DOHH2 (cell line): ENCODE results near the gene VANGL2.

Experiments used
- H3F3A ChIP-seq: fragments of 200-600 bp; sonication (generic), shearing (Covaris generic); 2 replicates; pipeline ENCODE4 v1.6.0; 2016; ENCODE audit warnings: antibody characterized with exemption, mild to moderate bottlenecking; ENCODE audit not compliant: control insufficient read depth, insufficient read depth
- H3K27ac ChIP-seq: fragments of 200-600 bp; sonication (generic); 2 replicates; pipeline ENCODE4 v1.5.1; 2014; ENCODE audit warnings: low read depth, mild to moderate bottlenecking, low read length, moderate library complexity
- H3K27me3 ChIP-seq: fragments of 200-600 bp; sonication (generic); 2 replicates; pipeline ENCODE4 v1.6.1; 2014; ENCODE audit warnings: mild to moderate bottlenecking, low read length, mixed read lengths; ENCODE audit not compliant: control insufficient read depth
- H3K36me3 ChIP-seq: fragments of 200-600 bp; sonication (generic); 2 replicates; pipeline ENCODE4 v1.6.1; 2014; ENCODE audit warnings: mild to moderate bottlenecking, low read length, moderate library complexity, mixed read lengths; ENCODE audit not compliant: control insufficient read depth
- H3K4me1 ChIP-seq: fragments of 200-600 bp; sonication (generic); 2 replicates; pipeline ENCODE4 v1.6.1; 2014; ENCODE audit warnings: mild to moderate bottlenecking, low read length, mixed read lengths; ENCODE audit not compliant: control insufficient read depth
- H3K4me2 ChIP-seq: fragments of 200-600 bp; sonication (generic); 2 replicates; pipeline ENCODE4 v1.6.0; 2014; ENCODE audit warnings: mild to moderate bottlenecking, low read length, moderate library complexity
- H3K4me3 ChIP-seq: fragments of 200-600 bp; sonication (generic); 2 replicates; pipeline ENCODE4 v1.5.1; 2014; ENCODE audit warnings: mild to moderate bottlenecking, low read length, mixed read lengths
- H3K79me2 ChIP-seq: fragments of 200-600 bp; sonication (generic); 2 replicates; pipeline ENCODE4 v1.6.1; 2014; ENCODE audit warnings: mild to moderate bottlenecking, low read length, mixed read lengths; ENCODE audit not compliant: control insufficient read depth
- H3K9me2 ChIP-seq: fragments of 200-600 bp; sonication (generic); replicated peaks from 2 replicates; pipeline ENCODE4 v1.6.1; 2014; ENCODE audit warnings: mild to moderate bottlenecking, low read length, mixed read lengths; ENCODE audit not compliant: control insufficient read depth
- H3K9me3 ChIP-seq: fragments of 200-600 bp; sonication (generic); 2 replicates; pipeline ENCODE4 v1.6.1; 2014; ENCODE audit warnings: antibody characterized with exemption, low read length, mixed read lengths; ENCODE audit not compliant: control insufficient read depth, insufficient read depth
- H4K20me1 ChIP-seq: fragments of 200-600 bp; sonication (generic); 2 replicates; pipeline ENCODE4 v1.6.0; 2014; ENCODE audit warnings: low read depth, mild to moderate bottlenecking, antibody characterized with exemption, low read length, moderate library complexity; ENCODE audit not compliant: control insufficient read depth, insufficient read depth
- CTCF ChIP-seq: fragments of 200-600 bp; sonication (generic); IDR thresholded peaks from one replicate; pipeline ENCODE4 v1.5.1; 2014; ENCODE audit warnings: antibody characterized with exemption, mild to moderate bottlenecking, low read depth, low read length; ENCODE audit not compliant: poor library complexity, severe bottlenecking
- EZH2phosphoT487 ChIP-seq: fragments of 200-600 bp; sonication (generic); IDR thresholded peaks from 2 replicates; pipeline ENCODE4 v1.6.1; 2017; ENCODE audit warnings: borderline replicate concordance, mild to moderate bottlenecking, antibody characterized with exemption, low read length, moderate library complexity, mixed read lengths

VANGL2 gene

GRCh38 chr1:160394673-160395072, 5.7 kb upstream of the VANGL2 start:
- TF ChIP-seq CTCF (no peak), EZH2phosphoT487 (no peak)
- Histone ChIP-seq H4K20me1 (no peaks in the 10 kb centered on the region), H3F3A (no peaks in the 10 kb centered on the region), H3K4me3 (no peak overlapping the region), H3K4me2 (no peak overlapping the region), H3K9me3 (no peaks in the 10 kb centered on the region), H3K27ac (no peak overlapping the region), H3K36me3 (no peaks in the 10 kb centered on the region), H3K79me2 (no peaks in the 10 kb centered on the region), H3K27me3 (peaks cover 17% of the 10 kb centered on the region), H3K4me1 (no peaks in the 10 kb centered on the region), H3K9me2 (no peaks in the 10 kb centered on the region)

- TF ChIP-seq EZH2phosphoT487 (no peak), CTCF (no peak)
- peaks cover 40% of the 10 kb centered on the region for H3K27me3 ChIP-seq
- H3K9me2 ChIP-seq: no peaks in the 10 kb centered on the region
- no peak overlapping the region for H3K4me2 ChIP-seq
- no peaks in the 10 kb centered on the region for H4K20me1 ChIP-seq
- H3K9me3 ChIP-seq: no peaks in the 10 kb centered on the region
- peaks cover 12% of the 10 kb centered on the region for H3K4me1 ChIP-seq
- H3F3A ChIP-seq: no peaks in the 10 kb centered on the region
- no peak overlapping the region for H3K27ac ChIP-seq
- H3K36me3 ChIP-seq: no peaks in the 10 kb centered on the region
- no peak overlapping the region for H3K4me3 ChIP-seq
- H3K79me2 ChIP-seq: no peaks in the 10 kb centered on the region
Measured at GRCh38 chr1:160397651-160398050, 2.7 kb upstream of the VANGL2 start.

- Histone ChIP-seq H3K4me2 (no peak overlapping the region), H3K9me2 (no peaks in the 10 kb centered on the region), H3K27ac (no peak overlapping the region), H3K36me3 (no peaks in the 10 kb centered on the region), H3K79me2 (no peaks in the 10 kb centered on the region), H4K20me1 (no peaks in the 10 kb centered on the region), H3K4me1 (peaks cover 12% of the 10 kb centered on the region), H3F3A (no peaks in the 10 kb centered on the region), H3K9me3 (no peaks in the 10 kb centered on the region), H3K27me3 (peaks cover 50% of the 10 kb centered on the region), H3K4me3 (no peak overlapping the region)
- TF ChIP-seq CTCF: no peak
- no peak for TF ChIP-seq EZH2phosphoT487
Measured at GRCh38 chr1:160398823-160399222, 1.5 kb upstream of the VANGL2 start.
